Body of pancreas (tissue), 4 donors: ENCODE measurements around the gene FBXL15. TPM values are rescaled to one million over a fixed set of nuclear protein-coding genes. Genes with fewer than 3 reads are reported as not detected.

ENCODE experiments used
- ATAC-seq: fragments of 150-250 bp; one replicate; pipeline ENCODE4 v1.9.1; 2016
- DNase-seq, 4 donors: peaks; one replicate each; pipeline ENCODE4 v3.0.0-alpha.2; 2019
- H3K27ac ChIP-seq, 4 donors: fragments of 200-600 bp; sonication (generic); 1 replicate in 3 of 4; 2 replicates in 1 of 4; pipeline versions ENCODE4 v1.5.1 to v1.6.1; 2016 to 2019; ENCODE audit warnings: mild to moderate bottlenecking in 1 of 4, mixed read lengths in 1 of 4, moderate library complexity in 1 of 4
- H3K27me3 ChIP-seq, 2 donors: fragments of 200-600 bp; sonication (generic); one replicate each; pipeline ENCODE4 v1.6.0; 2016; ENCODE audit warnings: mild to moderate bottlenecking in 1 of 2
- H3K36me3 ChIP-seq, 2 donors: fragments of 200-600 bp; sonication (generic); replicated peaks in 1 of 2; 2 replicates each; pipeline ENCODE4 v1.5.1; 2016; ENCODE audit warnings: low read depth in 2 of 2; ENCODE audit not compliant: insufficient read depth in 1 of 2
- H3K4me1 ChIP-seq: fragments of 200-600 bp; sonication (generic); one replicate; pipeline ENCODE4 v1.6.0; 2016
- H3K4me3 ChIP-seq, 2 donors: fragments of 200-600 bp; sonication (generic); 1 replicate in 1 of 2; 2 replicates in 1 of 2; pipeline ENCODE4 v1.5.1; 2016 to 2019
- H3K9me3 ChIP-seq, 3 donors: fragments of 200-600 bp; sonication (generic); 1 replicate in 2 of 3; 2 replicates in 1 of 3; pipeline ENCODE4 v1.5.1; 2016
- POLR2A ChIP-seq, 3 donors: fragments of 450-650 bp; IDR thresholded peaks; one replicate each; pipeline ENCODE4 v1.6.1; 2016; ENCODE audit warnings: antibody characterized with exemption in 3 of 3, mild to moderate bottlenecking in 2 of 3
- WGBS, 2 donors: methylation state at CpG; one replicate each; pipeline ENCODE4 v1.1.5; 2017; 5-methylcytosine and 5-hydroxymethylcytosine counted together
- intact Hi-C: fragments of 100-400 bp; cut with DNase I; formaldehyde crosslinking; loops from one replicate; pipeline ENCODE4 v1.15.1; 2023
- total RNA-seq, 2 donors: library from RNA; depleted of rRNA; stranded (reverse); fragments of >200 nt; gene quantifications; one replicate each; pipeline ENCODE4 v1.1.0, GENCODE V29; 2016
- TF ChIP-seq, protein P1 (sequence below), 7 experiments: fragments of 450-650 bp in 4 of 7; fragments of 200-600 bp in 3 of 7; sonication (generic) in 3 of 7; IDR thresholded peaks; one replicate each; pipeline ENCODE4 v1.5.1; 2016 to 2019; ENCODE audit warnings: antibody characterized with exemption in 7 of 7

The FBXL15 gene
- total RNA-seq, 2 donors from 2014 or later, result 12.7 to 38.6 TPM

- DNase-seq (no peak), ATAC-seq (peak; percentile 1)
- Histone ChIP-seq H3K36me3 (no peaks in the 10 kb centered on the region), H3K9me3 (no peaks in the 10 kb centered on the region), H3K4me1 (peaks cover 15% of the 10 kb centered on the region), H3K4me3 (peak overlapping the region; percentile 42 to 79), H3K27me3 (no peaks in the 10 kb centered on the region), H3K27ac (peak overlapping the region; percentile 60 to 76 (median 70))
- 11 to 16% methylated on average over 4 of the region's 4 CpGs for WGBS, 2 donors
- TF ChIP-seq POLR2A (IDR thresholded peaks at IDR 0.05), result no peak
- TF ChIP-seq, protein P1, sequence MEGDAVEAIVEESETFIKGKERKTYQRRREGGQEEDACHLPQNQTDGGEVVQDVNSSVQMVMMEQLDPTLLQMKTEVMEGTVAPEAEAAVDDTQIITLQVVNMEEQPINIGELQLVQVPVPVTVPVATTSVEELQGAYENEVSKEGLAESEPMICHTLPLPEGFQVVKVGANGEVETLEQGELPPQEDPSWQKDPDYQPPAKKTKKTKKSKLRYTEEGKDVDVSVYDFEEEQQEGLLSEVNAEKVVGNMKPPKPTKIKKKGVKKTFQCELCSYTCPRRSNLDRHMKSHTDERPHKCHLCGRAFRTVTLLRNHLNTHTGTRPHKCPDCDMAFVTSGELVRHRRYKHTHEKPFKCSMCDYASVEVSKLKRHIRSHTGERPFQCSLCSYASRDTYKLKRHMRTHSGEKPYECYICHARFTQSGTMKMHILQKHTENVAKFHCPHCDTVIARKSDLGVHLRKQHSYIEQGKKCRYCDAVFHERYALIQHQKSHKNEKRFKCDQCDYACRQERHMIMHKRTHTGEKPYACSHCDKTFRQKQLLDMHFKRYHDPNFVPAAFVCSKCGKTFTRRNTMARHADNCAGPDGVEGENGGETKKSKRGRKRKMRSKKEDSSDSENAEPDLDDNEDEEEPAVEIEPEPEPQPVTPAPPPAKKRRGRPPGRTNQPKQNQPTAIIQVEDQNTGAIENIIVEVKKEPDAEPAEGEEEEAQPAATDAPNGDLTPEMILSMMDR (IDR thresholded peaks at IDR 0.05), result no peak
- intact Hi-C loops, result no loop called here
Measured at GRCh38 chr10:102431452-102432124, 11.0 kb downstream of the FBXL15 start.

DNA sequence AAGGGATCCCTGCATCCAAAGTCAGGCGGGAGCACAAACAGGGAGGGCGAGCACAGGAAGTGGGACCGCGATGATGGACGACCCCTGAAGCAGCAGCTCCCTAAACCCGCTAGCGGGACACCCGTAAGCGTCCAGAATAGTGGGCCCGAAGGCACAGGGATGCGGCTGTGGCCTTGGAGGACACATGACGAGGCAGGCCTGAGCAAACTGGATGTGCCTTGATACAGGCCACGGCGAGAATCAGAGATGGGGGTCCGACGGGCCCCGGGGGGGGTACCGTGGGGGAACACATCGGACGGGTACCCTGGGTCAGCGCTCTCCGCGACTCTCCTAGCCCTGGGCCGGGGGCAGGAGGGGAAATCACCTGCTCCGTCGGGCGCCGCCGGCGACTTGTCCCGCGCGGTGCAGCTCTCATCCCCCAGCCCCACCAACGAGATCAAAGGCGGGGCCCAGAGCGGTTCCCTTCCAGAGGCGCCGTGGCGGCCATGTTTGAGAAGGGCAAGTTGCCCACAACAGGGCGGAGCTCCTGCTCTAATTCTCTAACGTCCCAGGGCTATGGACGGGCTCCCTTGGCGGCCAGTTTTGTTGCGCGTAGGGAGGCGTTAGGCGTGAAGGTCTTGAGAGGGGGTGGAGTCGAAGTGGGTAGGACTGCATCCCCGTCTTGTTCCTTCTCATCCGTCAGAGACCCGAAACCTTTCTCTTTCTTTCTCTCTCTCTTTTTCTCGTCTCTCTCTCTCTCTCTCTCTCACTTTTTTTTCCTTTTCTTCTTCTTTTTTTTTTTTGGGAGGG lies 11.7 kb downstream of the FBXL15 start, which contains the start of gene CUEDC2:
TSS of gene CUEDC2 (minus strand) at position 413 of the 789 bp plus-strand sequence. CDS start 7,386 bp downstream, outside the sequence.
- H3K27me3 ChIP-seq, result no peaks in the 10 kb centered on the region
- intact Hi-C loops, result no loop called here
- peak within 1 kb of the TSS; percentile 42 to 79 for H3K4me3 ChIP-seq
- ATAC-seq (peak; percentile 98), DNase-seq (peak; percentile 96 to 97 (median 96))
- 0 to 2% methylated on average over 19 to 41 of the region's 52 CpGs for WGBS, 2 donors
- H3K27ac ChIP-seq, result peak within 1 kb of the TSS; percentile 60 to 76 (median 70)
- no peaks in the 10 kb centered on the region for H3K36me3 ChIP-seq
- TF ChIP-seq, protein P1 (IDR thresholded peaks at IDR 0.05), result peak in 1 of 7 experiments; percentile 26
- peak in 2 of 3 donors; percentile 61 to 67 for TF ChIP-seq POLR2A (IDR thresholded peaks at IDR 0.05)
- peaks cover 15% of the 10 kb centered on the region for H3K4me1 ChIP-seq
- no peaks in the 10 kb centered on the region for H3K9me3 ChIP-seq

DNA sequence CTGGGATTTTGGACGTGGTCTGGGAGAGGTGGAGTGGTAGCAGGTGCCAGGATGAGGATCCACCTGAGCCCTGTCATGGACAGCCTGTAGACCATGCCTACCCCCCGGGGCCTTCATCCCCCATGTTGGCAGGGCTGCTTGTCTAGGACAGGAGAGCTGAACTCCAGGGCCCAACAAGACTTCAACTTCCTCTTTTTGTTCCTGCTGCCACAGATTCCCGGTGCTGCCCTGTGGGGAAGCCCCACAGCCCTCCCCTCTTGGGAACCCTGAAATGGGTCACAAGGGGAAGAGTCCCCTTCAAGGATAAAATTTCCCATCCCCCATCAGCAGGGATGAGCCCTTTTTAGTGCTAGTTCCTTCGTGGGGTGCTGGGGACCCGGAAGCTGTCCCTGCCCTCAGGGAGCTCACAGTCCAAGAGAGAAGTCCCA lies 13.0 kb downstream of the FBXL15 start:
- H3K27ac ChIP-seq, result no peak overlapping the region

DNA sequence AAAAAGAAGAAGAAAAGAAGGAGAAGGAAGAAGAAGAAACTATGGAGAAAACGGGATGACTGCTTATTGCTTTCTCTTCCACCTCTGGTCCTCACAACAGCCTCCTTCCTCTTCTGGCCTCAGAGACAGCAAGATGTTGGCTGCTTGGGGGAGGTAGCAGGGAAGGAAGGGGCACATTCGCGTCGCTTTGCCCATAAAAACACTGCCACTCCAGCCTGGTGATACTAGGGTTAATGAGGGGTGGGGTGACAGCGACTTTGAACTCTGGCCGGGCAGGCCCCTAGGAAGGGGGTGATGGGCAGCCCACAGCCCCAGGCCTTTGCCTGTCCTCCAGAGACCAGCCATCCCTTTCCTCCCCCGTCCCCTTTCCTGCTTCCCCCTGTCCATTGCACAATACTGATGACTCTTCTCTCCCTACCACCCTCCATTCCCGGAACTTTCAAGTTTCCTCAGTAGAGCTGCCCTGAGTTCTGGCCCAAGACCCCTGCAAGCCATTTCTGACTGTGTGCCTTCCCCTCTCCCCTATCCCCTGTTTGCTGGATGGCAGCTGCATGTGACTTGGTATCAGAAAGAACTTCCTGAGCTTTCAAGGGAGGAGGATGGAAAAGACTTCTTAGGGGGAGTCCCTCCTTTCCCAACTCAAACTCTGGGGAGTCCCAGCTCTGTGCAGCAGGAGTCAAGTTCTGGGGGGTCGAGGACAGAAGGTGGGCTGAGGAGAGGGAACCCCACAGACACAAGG lies 13.9 kb downstream of the FBXL15 start:
- Histone ChIP-seq H3K36me3 (no peaks in the 10 kb centered on the region), H3K27me3 (no peaks in the 10 kb centered on the region), H3K4me3 (no peak overlapping the region), H3K4me1 (peaks cover 15% of the 10 kb centered on the region), H3K9me3 (no peaks in the 10 kb centered on the region), H3K27ac (peak overlapping the region in 1 of 4 donors; percentile 34)
- 19 to 42% methylated on average over 9 of the region's 9 CpGs for WGBS, 2 donors
- no peak for ATAC-seq
- DNase-seq, result no peak
- intact Hi-C loops, result no loop called here
- TF ChIP-seq, protein P1 (IDR thresholded peaks at IDR 0.05), result no peak

More for the DNA sequence above, 13.0 kb downstream of the FBXL15 start:
- DNase-seq (peak in 1 of 4 donors; percentile 42), ATAC-seq (no peak)
- Histone ChIP-seq H3K27me3 (no peaks in the 10 kb centered on the region), H3K9me3 (no peaks in the 10 kb centered on the region), H3K4me1 (peaks cover 15% of the 10 kb centered on the region), H3K36me3 (no peaks in the 10 kb centered on the region), H3K4me3 (no peak overlapping the region)
- intact Hi-C loops, result no loop called here
- 37 to 71% methylated on average over 5 of the region's 5 CpGs for WGBS, 2 donors
- TF ChIP-seq, protein P1 (IDR thresholded peaks at IDR 0.05), result no peak
- TF ChIP-seq POLR2A (IDR thresholded peaks at IDR 0.05), result no peak
